GM23338 (cell line): Measurements from ENCODE around the gene DELE1. TPM values are rescaled to one million over a fixed set of nuclear protein-coding genes. Genes with fewer than 3 reads are reported as not detected.

ENCODE experiments used
- ATAC-seq: fragments of 200-7000 bp; cut with Tn5 transposase; 3 replicates; pipeline ENCODE4 v1.9.1; 2020
- DNase-seq: peaks from one replicate; pipeline ENCODE4 v3.0.0-alpha.2; 2015; ENCODE audit warnings: low spot score
- H2AFZ ChIP-seq: fragments of 200-600 bp; sonication (generic); 2 replicates; pipeline ENCODE4 v1.8.0; 2016; ENCODE audit warnings: antibody characterized with exemption, mild to moderate bottlenecking, moderate library complexity
- H3F3A ChIP-seq: fragments of 200-600 bp; sonication (generic); replicated peaks from 2 replicates; pipeline ENCODE4 v1.8.0; 2017; ENCODE audit warnings: antibody characterized with exemption, mixed run types, low read depth
- H3K27ac ChIP-seq: fragments of 200-600 bp; sonication (generic); 2 replicates; pipeline ENCODE4 v1.6.1; 2016; ENCODE audit warnings: low read depth
- H3K27me3 ChIP-seq: fragments of 200-600 bp; sonication (generic); 2 replicates; pipeline ENCODE4 v1.8.0; 2016; ENCODE audit warnings: mild to moderate bottlenecking, mixed run types, moderate library complexity; ENCODE audit not compliant: insufficient read depth
- H3K36me3 ChIP-seq: fragments of 200-600 bp; sonication (generic); 2 replicates; pipeline ENCODE4 v1.8.0; 2016; ENCODE audit warnings: mild to moderate bottlenecking; ENCODE audit not compliant: insufficient read depth
- H3K4me1 ChIP-seq: fragments of 200-600 bp; sonication (generic); 2 replicates; pipeline ENCODE4 v1.8.0; 2016; ENCODE audit warnings: mild to moderate bottlenecking, moderate library complexity; ENCODE audit not compliant: insufficient read depth
- H3K4me2 ChIP-seq: fragments of 200-600 bp; sonication (generic); 2 replicates; pipeline ENCODE4 v1.7.1; 2017; ENCODE audit warnings: mixed run types
- H3K4me3 ChIP-seq: fragments of 200-600 bp; sonication (generic); 2 replicates; pipeline ENCODE4 v1.6.1; 2016; ENCODE audit warnings: mixed run types
- H3K79me2 ChIP-seq: fragments of 200-600 bp; sonication (generic); replicated peaks from 2 replicates; pipeline ENCODE4 v1.8.0; 2017; ENCODE audit warnings: mild to moderate bottlenecking; ENCODE audit not compliant: insufficient read depth
- H3K9me2 ChIP-seq: fragments of 200-600 bp; sonication (generic); 2 replicates; pipeline ENCODE4 v1.8.0; 2017; ENCODE audit not compliant: insufficient read depth
- H4K20me1 ChIP-seq: fragments of 200-600 bp; sonication (generic); replicated peaks from 2 replicates; pipeline ENCODE4 v1.8.0; 2017; ENCODE audit warnings: mild to moderate bottlenecking; ENCODE audit not compliant: insufficient read depth
- H3K27ac Mint-ChIP-seq: 2 replicates; pipeline ENCODE4 v1.8.0; 2020; ENCODE audit warnings: inconsistent platforms, mild to moderate bottlenecking, moderate library complexity, mixed read lengths
- H3K27me3 Mint-ChIP-seq: 3 replicates; pipeline ENCODE4 v1.8.0; 2022; ENCODE audit warnings: low read depth, mild to moderate bottlenecking, moderate library complexity, mixed read lengths, inconsistent platforms; ENCODE audit not compliant: insufficient read depth, poor library complexity
- H3K36me3 Mint-ChIP-seq: 3 replicates; pipeline ENCODE4 v1.8.0; 2021; ENCODE audit warnings: low read depth, mild to moderate bottlenecking, inconsistent platforms, moderate library complexity, mixed read lengths
- H3K4me1 Mint-ChIP-seq: 3 replicates; pipeline ENCODE4 v1.8.0; 2020; ENCODE audit warnings: mild to moderate bottlenecking, inconsistent platforms, mixed read lengths
- H3K4me3 Mint-ChIP-seq: 3 replicates; pipeline ENCODE4 v1.8.0; 2021; ENCODE audit warnings: moderate library complexity, mild to moderate bottlenecking, inconsistent platforms, mixed read lengths
- H3K9me3 Mint-ChIP-seq: 3 replicates; pipeline ENCODE4 v1.8.0; 2020; ENCODE audit warnings: moderate library complexity, mild to moderate bottlenecking, inconsistent platforms, mixed read lengths
- CREB1 ChIP-seq: fragments of 250-450 bp; sonication (Bioruptor Pico); IDR thresholded peaks from 2 replicates; pipeline ENCODE4 v1.5.0; 2020; ENCODE audit warnings: low read depth, mild to moderate bottlenecking, moderate library complexity
- ETS1 ChIP-seq: IDR thresholded peaks from 2 replicates; pipeline ENCODE4 v1.6.1; 2016; ENCODE audit warnings: antibody characterized with exemption
- EZH2 ChIP-seq: fragments of 200-600 bp; sonication (generic); IDR thresholded peaks from one replicate; pipeline ENCODE4 v1.8.0; 2017; ENCODE audit warnings: antibody characterized with exemption, mild to moderate bottlenecking, low read depth; ENCODE audit not compliant: unreplicated experiment
- EZH2phosphoT487 ChIP-seq: fragments of 200-600 bp; sonication (generic); IDR thresholded peaks from one replicate; pipeline ENCODE4 v1.8.1; 2018; ENCODE audit warnings: antibody characterized with exemption; ENCODE audit not compliant: unreplicated experiment
- JUNB ChIP-seq: IDR thresholded peaks from one replicate; pipeline ENCODE4 v1.6.1; 2016; ENCODE audit warnings: antibody characterized with exemption; ENCODE audit not compliant: unreplicated experiment
- POLR2AphosphoS5 ChIP-seq: IDR thresholded peaks from 2 replicates; pipeline ENCODE4 v1.6.1; 2016; ENCODE audit warnings: antibody characterized with exemption, low read depth
- STAT1 ChIP-seq: IDR thresholded peaks from one replicate; pipeline ENCODE4 v1.6.1; 2016; ENCODE audit warnings: antibody characterized with exemption; ENCODE audit not compliant: unreplicated experiment
- ZNF331 ChIP-seq: fragments of 250-450 bp; sonication (Bioruptor Pico); IDR thresholded peaks from 2 replicates; pipeline ENCODE4 v1.5.0; 2020; ENCODE audit warnings: low read depth, mild to moderate bottlenecking, moderate library complexity
- polyA plus RNA-seq: library from polyadenylated mRNA; unstranded; fragments of >200 nt; fragmentation: Nextera tagmentation; extraction: Ambion mirVana; gene quantifications from 2 replicates; pipeline ENCODE4 v1.2.1, GENCODE V29; 2016
- total RNA-seq: library from RNA; depleted of rRNA; stranded (reverse); fragments of >200 nt; shearing (Covaris generic); gene quantifications from 2 replicates; pipeline ENCODE4 v1.2.3, GENCODE V29; 2014
- TF ChIP-seq, protein P1 (sequence below), 2 experiments: fragments of 200-600 bp in 1 of 2; sonication (generic) in 1 of 2; conservative IDR thresholded peaks; 2 replicates each; pipeline versions ENCODE4 v1.5.1 to v1.6.1; 2016 to 2017; ENCODE audit warnings: antibody characterized with exemption in 2 of 2, low read depth in 2 of 2, mild to moderate bottlenecking in 2 of 2, moderate library complexity in 1 of 2
- TF ChIP-seq, protein P2 (sequence below): IDR thresholded peaks from one replicate; pipeline ENCODE4 v1.6.1; 2018; ENCODE audit warnings: antibody characterized with exemption; ENCODE audit not compliant: unreplicated experiment

Gene DELE1
- total and polyA plus RNA-seq, 2 experiments from 2014 or later, result 26.9 to 62.2 TPM

- no peaks in the 10 kb centered on the region for H3K9me2 ChIP-seq
- H3K4me1 ChIP-seq, result peaks cover 3% of the 10 kb centered on the region; the same call in 1 of the 2 replicates
- no peaks in the 10 kb centered on the region for H3K9me3 Mint-ChIP-seq
- H3K27me3 ChIP-seq, result no peaks in the 10 kb centered on the region
- peak overlapping the region; percentile 72; the same call in 1 of the 2 replicates for H3K27ac ChIP-seq
- no peaks in the 10 kb centered on the region; the same call in 1 of the 2 replicates for H4K20me1 ChIP-seq
- peaks cover 31% of the 10 kb centered on the region; the same call in 2 of the 3 replicates for H3K36me3 Mint-ChIP-seq
- H3K79me2 ChIP-seq, result no peaks in the 10 kb centered on the region
- no peak overlapping the region for H3K4me3 ChIP-seq
- H2AFZ ChIP-seq, result no peak overlapping the region
- TF ChIP-seq CREB1 (CRISPR knock-in tag) (no peak), ZNF331 (CRISPR knock-in tag) (no peak), EZH2phosphoT487 (no peak), JUNB (no peak)
- TF ChIP-seq, protein P1, sequence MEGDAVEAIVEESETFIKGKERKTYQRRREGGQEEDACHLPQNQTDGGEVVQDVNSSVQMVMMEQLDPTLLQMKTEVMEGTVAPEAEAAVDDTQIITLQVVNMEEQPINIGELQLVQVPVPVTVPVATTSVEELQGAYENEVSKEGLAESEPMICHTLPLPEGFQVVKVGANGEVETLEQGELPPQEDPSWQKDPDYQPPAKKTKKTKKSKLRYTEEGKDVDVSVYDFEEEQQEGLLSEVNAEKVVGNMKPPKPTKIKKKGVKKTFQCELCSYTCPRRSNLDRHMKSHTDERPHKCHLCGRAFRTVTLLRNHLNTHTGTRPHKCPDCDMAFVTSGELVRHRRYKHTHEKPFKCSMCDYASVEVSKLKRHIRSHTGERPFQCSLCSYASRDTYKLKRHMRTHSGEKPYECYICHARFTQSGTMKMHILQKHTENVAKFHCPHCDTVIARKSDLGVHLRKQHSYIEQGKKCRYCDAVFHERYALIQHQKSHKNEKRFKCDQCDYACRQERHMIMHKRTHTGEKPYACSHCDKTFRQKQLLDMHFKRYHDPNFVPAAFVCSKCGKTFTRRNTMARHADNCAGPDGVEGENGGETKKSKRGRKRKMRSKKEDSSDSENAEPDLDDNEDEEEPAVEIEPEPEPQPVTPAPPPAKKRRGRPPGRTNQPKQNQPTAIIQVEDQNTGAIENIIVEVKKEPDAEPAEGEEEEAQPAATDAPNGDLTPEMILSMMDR (conservative IDR thresholded peaks at IDR 0.05; ENCODE audit: low read depth in 2 of 2), result 0 out of 4 replicates have a peak, but pooled peaks of 1 of the 2 experiments have one; percentile 5
- peaks cover 19% of the 10 kb centered on the region; the same call in 1 of the 2 replicates for H3K36me3 ChIP-seq
- H3K4me1 Mint-ChIP-seq, result peaks cover 20% of the 10 kb centered on the region
- DNase-seq (peak; percentile 38), ATAC-seq (peak; percentile 48)
- no peak overlapping the region for H3K27ac Mint-ChIP-seq
- H3F3A ChIP-seq, result 0 out of 2 replicates have a peak, but pooled peaks cover 6% of the 10 kb centered on the region
- peaks cover 8% of the 10 kb centered on the region for H3K27me3 Mint-ChIP-seq
- H3K4me3 Mint-ChIP-seq, result no peak overlapping the region
- H3K4me2 ChIP-seq, result no peak overlapping the region
Measured at GRCh38 chr5:141940695-141941271, 17.1 kb downstream of the DELE1 start.

DNA sequence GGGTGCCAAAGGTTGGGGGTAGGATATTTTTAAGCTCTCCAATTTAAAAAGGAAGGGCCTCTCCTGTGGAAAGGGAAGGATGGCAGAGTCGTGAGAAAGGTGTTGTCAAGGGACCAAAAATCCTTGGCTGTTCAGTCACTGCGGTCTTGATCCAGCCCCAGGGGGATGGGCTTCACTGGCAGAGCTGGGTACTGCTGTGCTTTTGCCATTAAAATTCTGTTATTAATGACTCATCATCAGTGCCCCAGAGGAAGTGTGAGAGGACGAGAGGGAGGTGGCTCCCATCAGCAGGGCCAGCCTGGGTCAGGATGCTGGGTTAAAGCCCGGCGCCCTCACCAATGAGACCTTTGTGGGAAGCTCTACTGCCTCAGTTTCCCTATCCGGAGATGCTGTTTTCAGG lies 17.6 kb downstream of the DELE1 start:
- H3K36me3 ChIP-seq, result peaks cover 19% of the 10 kb centered on the region; the same call in 1 of the 2 replicates
- TF ChIP-seq ETS1 (no peak), EZH2phosphoT487 (no peak), JUNB (no peak), STAT1 (no peak), EZH2 (no peak), ZNF331 (CRISPR knock-in tag) (no peak), CREB1 (CRISPR knock-in tag) (no peak), POLR2AphosphoS5 (no peak)
- TF ChIP-seq, protein P2, sequence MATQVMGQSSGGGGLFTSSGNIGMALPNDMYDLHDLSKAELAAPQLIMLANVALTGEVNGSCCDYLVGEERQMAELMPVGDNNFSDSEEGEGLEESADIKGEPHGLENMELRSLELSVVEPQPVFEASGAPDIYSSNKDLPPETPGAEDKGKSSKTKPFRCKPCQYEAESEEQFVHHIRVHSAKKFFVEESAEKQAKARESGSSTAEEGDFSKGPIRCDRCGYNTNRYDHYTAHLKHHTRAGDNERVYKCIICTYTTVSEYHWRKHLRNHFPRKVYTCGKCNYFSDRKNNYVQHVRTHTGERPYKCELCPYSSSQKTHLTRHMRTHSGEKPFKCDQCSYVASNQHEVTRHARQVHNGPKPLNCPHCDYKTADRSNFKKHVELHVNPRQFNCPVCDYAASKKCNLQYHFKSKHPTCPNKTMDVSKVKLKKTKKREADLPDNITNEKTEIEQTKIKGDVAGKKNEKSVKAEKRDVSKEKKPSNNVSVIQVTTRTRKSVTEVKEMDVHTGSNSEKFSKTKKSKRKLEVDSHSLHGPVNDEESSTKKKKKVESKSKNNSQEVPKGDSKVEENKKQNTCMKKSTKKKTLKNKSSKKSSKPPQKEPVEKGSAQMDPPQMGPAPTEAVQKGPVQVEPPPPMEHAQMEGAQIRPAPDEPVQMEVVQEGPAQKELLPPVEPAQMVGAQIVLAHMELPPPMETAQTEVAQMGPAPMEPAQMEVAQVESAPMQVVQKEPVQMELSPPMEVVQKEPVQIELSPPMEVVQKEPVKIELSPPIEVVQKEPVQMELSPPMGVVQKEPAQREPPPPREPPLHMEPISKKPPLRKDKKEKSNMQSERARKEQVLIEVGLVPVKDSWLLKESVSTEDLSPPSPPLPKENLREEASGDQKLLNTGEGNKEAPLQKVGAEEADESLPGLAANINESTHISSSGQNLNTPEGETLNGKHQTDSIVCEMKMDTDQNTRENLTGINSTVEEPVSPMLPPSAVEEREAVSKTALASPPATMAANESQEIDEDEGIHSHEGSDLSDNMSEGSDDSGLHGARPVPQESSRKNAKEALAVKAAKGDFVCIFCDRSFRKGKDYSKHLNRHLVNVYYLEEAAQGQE, result no peak

More for the DNA sequence above, 17.6 kb downstream of the DELE1 start:
- H4K20me1 ChIP-seq, result no peaks in the 10 kb centered on the region
- H3K4me3 Mint-ChIP-seq, result no peak overlapping the region
- H3K79me2 ChIP-seq, result no peaks in the 10 kb centered on the region
- H3K4me3 ChIP-seq, result no peak overlapping the region
- peaks cover 28% of the 10 kb centered on the region; the same call in 2 of the 3 replicates for H3K36me3 Mint-ChIP-seq
- no peak overlapping the region for H2AFZ ChIP-seq
- no peaks in the 10 kb centered on the region for H3K9me2 ChIP-seq
- ATAC-seq (no peak), DNase-seq (no peak)
- no peaks in the 10 kb centered on the region for H3K9me3 Mint-ChIP-seq
- H3K4me1 Mint-ChIP-seq, result peaks cover 21% of the 10 kb centered on the region
- H3K27me3 ChIP-seq, result no peaks in the 10 kb centered on the region
- peaks cover 7% of the 10 kb centered on the region; the same call in 1 of the 2 replicates for H3K4me1 ChIP-seq
- no peak overlapping the region for H3K4me2 ChIP-seq
- peaks cover 9% of the 10 kb centered on the region; the same call in 1 of the 2 replicates for H3F3A ChIP-seq
- H3K27ac Mint-ChIP-seq, result no peak overlapping the region
- peaks cover 8% of the 10 kb centered on the region for H3K27me3 Mint-ChIP-seq
- H3K27ac ChIP-seq, result no peak overlapping the region
